GM12865 (cell line): ENCODE data around the gene ISG20.

ENCODE experiments used
- DNase-seq: peaks from one replicate; pipeline ENCODE4 v3.0.0; 2010; ENCODE audit warnings: low read depth
- H3K4me3 ChIP-seq: 2 replicates; pipeline ENCODE4 v1.5.1; 2011; ENCODE audit warnings: mild to moderate bottlenecking, low read depth, low read length, control low read depth
- TF ChIP-seq, protein P1 (sequence below): IDR thresholded peaks from 2 replicates; pipeline ENCODE4 v1.5.1; 2011; ENCODE audit warnings: low read length, control low read depth, low read depth, inconsistent platforms; ENCODE audit not compliant: insufficient read depth; ENCODE audit errors: missing control alignments

The ISG20 gene

GRCh38 chr15:88606070-88606794 lies 32.6 kb upstream of the ISG20 start:
- TF ChIP-seq, protein P1, sequence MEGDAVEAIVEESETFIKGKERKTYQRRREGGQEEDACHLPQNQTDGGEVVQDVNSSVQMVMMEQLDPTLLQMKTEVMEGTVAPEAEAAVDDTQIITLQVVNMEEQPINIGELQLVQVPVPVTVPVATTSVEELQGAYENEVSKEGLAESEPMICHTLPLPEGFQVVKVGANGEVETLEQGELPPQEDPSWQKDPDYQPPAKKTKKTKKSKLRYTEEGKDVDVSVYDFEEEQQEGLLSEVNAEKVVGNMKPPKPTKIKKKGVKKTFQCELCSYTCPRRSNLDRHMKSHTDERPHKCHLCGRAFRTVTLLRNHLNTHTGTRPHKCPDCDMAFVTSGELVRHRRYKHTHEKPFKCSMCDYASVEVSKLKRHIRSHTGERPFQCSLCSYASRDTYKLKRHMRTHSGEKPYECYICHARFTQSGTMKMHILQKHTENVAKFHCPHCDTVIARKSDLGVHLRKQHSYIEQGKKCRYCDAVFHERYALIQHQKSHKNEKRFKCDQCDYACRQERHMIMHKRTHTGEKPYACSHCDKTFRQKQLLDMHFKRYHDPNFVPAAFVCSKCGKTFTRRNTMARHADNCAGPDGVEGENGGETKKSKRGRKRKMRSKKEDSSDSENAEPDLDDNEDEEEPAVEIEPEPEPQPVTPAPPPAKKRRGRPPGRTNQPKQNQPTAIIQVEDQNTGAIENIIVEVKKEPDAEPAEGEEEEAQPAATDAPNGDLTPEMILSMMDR: no peak
- no peak for DNase-seq
- H3K4me3 ChIP-seq: no peak overlapping the region

GRCh38 chr15:88607951-88608350 lies 30.9 kb upstream of the ISG20 start:
- no peak overlapping the region for H3K4me3 ChIP-seq
- TF ChIP-seq, protein P1: no peak
- no peak for DNase-seq

DNA sequence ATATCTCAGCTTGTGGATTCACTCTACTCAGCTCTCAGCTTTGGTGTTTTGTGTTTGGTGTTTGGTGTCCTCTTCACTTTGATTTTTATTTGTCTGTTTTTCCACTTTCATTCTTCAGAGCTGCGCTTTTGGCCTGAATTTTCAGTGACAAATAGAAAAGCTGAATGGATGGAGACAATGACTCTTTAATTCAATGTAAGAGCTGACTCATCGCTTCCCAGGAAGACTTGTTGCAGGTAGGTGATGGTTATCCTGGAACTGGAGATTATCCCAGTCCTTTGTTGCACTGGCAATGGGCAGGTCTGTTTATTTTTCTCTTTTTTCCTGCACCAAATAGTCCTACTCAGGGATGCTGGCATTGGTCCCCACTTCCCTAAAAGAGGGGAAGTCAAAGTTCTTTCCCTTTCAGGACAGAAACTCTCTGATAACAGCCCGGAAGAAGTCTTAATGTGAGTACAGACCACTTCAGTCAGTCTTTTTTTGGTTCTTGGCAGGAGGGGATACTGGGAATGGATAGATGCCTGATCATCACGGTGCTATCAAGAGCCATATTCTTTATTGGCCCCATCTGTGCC lies 30.1 kb upstream of the ISG20 start:
- DNase-seq: no peak
- TF ChIP-seq, protein P1: no peak
- no peak overlapping the region for H3K4me3 ChIP-seq

- DNase-seq: no peak
Measured at GRCh38 chr15:88609344-88610090, 29.3 kb upstream of the ISG20 start.

GRCh38 chr15:88610701-88611231 lies 28.1 kb upstream of the ISG20 start:
- H3K4me3 ChIP-seq: no peak overlapping the region
- no peak for DNase-seq
- TF ChIP-seq, protein P1: no peak

More at GRCh38 chr15:88609344-88610090, 29.3 kb upstream of the ISG20 start:
- H3K4me3 ChIP-seq: no peak overlapping the region
- TF ChIP-seq, protein P1: no peak

DNA sequence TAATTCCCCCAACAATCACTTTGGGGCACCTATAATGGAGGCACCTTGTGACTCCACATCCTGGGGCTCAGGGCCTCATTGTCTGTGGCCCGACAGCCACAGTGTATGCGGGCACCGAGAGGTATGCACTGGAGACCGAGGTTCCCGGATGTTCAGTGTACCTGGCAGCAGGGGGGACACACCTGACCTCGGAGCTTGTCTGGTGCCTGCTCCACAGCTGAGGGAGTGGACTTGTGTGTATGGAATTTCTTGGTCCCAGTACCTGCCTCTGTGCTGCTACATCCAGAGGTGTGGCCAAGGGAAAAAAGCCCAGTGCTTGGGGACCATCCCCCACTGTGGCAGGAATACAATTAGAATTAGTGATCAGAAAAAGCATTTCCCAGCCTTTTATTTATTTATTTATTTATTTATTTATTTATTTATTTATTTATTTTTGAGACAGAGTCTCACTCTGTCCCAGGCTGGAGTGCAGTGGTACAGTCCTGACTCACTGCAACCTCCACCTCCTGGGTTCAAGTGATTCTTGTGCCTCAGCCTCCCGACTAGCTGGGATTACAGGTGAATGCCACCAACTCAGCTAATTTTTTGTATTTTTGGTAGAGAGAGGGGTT lies 26.5 kb upstream of the ISG20 start:
- DNase-seq: no peak
- TF ChIP-seq, protein P1: no peak
- no peak overlapping the region for H3K4me3 ChIP-seq
